ENCODE measurements around the gene FBN1.

The FBN1 gene

GRCh38 chr15:48578965-48579364 lies 66.5 kb downstream of the FBN1 start:
- no peak for DNase-seq

DNA sequence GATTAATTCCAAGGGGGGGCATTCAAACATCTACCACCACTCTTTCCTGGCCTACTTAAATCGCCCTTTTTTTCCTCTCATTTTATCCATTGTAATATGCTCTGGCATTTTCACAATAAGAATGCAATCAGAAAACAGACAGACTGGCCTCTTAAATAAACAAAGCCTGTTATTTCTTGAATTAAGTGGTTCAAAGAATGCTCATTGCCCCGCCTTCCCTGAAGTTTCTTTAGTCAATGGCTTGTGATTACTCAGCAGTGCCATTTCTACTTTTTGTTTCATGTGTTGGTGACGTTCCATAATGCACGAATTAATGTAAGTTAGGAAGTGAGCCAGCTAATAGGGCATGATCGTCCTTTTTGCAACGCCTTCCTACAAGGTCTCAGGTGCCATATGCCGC lies 68.0 kb downstream of the FBN1 start:
- no peak for DNase-seq

GRCh38 chr15:48574187-48574586 lies 71.3 kb downstream of the FBN1 start:
- no peak for DNase-seq

DNA sequence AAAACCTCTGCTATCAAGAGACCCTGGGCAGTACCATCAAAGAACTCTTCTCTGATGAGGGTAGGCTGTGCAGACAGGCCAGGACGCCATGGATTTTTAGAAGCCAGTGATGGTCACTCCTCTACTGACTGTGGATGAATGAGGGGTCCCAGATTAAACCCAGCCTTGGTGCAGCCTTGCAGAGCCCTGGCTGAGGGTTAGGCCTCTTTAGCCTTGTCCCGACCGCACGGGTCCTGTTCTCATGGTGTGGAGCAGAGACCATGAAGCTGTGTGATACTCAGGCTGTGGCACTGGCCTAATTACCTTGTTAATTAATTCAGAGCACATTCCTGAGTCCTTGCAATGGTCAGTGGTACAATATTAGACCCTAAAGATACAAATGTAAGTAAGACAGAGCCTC lies 71.7 kb downstream of the FBN1 start:
- no peak for DNase-seq

DNA sequence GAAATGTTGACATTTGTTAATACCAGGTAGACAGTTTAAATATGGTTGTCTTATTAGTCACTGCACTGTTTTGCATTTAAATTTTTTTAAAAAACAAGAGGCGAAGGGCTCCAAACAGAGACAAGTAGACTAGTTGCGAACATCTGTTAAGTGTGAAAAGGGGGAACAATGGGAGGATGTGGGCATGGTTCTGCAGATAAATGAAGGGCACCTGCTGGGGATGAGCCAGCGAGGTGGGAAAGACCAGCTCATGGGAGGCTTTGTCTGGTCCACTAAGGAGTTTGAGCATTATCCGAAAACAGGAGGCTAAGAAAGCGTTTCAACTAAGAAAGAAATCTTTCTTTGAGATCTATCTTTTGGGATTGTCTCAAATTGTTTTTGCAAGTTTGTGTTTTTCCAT lies 72.7 kb downstream of the FBN1 start:
- DNase-seq, result no peak

- no peak for DNase-seq
Observed at GRCh38 chr15:48571510-48571909, 74.0 kb downstream of the FBN1 start.

DNA sequence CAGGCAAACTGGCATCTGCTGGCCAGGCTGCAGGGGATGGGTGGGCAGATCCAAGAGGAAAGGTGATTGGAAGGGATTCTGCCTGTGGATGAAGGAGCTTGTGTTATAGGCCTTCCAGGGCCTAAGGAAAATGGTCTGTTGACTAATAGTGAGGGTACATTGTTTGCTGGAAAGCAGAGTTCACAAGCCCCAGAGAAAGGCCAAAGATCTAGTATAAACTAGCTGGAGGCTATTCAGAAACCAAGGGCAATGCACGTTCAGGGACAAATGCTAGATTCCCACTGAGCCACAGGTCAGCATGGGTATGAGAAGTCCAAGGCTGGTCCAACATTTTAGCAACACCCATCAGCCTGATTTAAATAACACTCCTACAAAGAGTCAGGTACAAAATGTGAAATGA lies 74.7 kb downstream of the FBN1 start:
- no peak for DNase-seq

GRCh38 chr15:48569591-48570302 lies 75.8 kb downstream of the FBN1 start:
- no peak for DNase-seq

GRCh38 chr15:48566668-48567067 lies 78.8 kb downstream of the FBN1 start:
- DNase-seq, result no peak

DNA sequence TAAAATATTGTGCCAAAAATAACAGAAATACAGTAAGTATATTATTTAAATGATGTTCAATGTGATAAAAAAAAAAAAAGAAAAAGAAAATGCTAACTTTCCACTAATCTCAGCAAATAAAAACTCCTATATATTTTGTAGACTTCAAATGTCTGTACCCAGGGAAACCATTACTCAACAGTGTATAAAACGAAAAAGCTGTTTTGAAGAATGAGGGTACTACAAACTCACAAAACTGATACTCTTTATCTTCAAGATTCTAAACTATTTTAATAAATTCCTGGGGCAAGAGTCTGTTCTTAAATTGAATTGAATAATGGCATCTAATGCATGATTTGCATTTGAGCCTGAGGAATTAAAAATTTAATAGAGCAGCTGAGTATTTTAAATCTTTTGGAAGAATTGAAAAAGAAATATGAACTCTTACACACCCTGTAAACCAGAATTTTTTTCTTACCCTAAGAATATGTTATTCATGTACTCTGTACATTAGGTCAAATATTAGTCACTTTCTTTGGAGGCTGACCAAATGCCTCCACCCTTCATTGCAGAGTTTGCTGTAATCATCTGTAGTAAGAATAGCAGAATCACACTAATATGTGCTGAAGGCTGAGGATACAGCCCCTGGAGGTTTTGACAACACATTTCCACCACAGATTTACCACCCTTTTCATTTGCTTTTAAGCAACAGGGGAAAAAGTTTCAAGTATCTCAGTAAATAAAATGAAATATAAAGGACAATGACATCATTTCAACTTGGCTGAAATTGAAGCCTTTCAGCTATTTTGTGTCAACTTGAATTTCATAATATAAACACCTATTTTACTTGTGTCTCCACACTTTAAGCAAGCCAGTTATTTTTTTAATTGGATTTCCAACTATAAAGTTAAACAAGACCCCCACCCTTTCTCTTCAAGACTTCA lies 79.7 kb downstream of the FBN1 start:
- no peak for DNase-seq

GRCh38 chr15:48564690-48565089 lies 80.8 kb downstream of the FBN1 start:
- no peak for DNase-seq

DNA sequence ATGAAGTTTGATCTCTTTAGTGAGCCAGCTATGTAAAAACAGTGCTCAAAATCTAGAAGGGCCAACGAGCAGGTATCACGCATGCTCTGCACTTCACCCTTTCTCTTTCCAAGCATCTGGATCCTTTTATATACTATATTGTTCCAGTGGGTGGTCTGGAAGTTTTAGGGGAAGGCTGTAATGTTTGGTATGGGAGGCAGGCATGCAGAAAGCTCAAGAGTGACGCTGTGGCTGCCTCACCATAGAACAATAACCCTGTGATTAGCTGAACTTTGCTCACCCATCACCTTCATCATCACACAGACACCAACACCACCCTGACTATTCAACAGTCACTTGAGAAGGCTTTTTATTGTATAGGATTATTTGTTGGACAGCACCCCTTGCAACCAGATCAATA lies 81.6 kb downstream of the FBN1 start:
- DNase-seq, result no peak

DNA sequence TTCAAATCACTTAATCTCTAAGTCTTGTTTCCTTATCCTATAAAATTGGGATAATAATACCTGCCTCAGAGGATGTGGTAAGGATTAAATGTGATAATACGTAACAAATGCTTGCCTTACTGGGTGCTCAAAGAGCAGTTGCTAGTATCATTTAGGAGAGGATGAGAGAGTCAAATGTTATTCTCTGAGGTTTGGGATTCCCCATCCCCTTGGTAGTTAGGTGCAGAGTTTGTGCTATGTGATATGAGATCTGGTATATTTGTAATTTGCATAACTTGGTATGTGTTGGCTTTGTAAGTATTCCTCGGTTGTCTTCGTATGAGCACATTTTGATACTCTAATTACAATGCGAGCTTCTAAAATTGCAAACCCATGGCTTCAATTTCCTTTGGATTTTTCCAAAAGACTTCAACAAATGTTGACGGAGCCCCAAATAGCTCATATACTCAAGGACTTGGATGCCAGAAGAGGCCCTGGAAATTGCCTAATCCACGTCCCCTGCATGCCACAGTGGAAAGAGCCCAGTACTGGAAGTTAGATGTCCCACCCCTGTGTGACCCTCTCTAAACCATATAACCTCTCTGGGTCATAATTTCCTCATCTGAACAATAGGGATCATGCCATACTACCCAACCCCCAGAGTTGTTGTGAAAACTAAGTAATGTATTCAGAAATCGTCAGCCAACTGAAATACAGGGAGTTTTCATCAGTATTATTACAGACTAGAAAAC lies 85.0 kb downstream of the FBN1 start:
- DNase-seq, result no peak

DNA sequence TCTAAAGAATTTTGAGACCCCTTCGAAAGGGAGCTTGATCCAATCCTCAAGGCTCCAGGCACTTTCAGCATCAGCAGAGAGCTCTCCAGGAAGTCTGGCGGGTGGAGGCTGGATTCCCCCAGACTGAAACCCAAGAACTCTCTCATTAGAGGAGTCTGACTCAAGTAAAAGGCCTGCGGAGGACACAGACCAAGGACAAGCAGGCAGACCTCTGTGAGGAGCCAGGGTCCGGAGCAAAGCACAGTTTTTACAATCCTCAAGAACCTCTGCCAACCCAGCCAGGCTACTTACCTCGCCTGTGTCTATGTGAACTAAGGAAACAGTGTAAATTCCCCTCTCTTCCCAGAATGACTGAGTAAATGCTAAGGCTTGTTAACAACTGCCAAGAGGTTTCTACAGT lies 86.2 kb downstream of the FBN1 start:
- DNase-seq, result no peak

DNA sequence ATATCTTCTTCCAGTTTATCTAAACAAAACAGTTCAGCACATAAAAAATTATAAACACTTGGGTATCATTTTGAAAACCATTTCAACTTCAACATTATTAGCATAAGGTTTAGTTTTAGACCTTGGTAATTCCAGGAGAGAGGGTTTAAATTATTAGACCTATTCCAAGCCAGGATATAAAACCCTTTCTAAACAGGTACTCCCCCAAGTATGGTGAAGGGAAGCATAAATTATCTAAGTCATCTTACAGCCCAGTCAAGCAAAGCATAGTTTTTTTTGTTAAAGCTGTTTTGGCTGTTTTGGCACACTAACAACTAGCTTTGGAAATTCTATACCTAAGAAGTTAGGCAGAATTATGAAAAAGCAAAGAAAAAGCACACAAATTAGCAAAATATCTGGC lies 87.3 kb downstream of the FBN1 start:
- DNase-seq, result no peak

GRCh38 chr15:48557335-48557734 lies 88.2 kb downstream of the FBN1 start:
- no peak for DNase-seq

GRCh38 chr15:48556159-48556897 lies 89.2 kb downstream of the FBN1 start:
- DNase-seq, result no peak

DNA sequence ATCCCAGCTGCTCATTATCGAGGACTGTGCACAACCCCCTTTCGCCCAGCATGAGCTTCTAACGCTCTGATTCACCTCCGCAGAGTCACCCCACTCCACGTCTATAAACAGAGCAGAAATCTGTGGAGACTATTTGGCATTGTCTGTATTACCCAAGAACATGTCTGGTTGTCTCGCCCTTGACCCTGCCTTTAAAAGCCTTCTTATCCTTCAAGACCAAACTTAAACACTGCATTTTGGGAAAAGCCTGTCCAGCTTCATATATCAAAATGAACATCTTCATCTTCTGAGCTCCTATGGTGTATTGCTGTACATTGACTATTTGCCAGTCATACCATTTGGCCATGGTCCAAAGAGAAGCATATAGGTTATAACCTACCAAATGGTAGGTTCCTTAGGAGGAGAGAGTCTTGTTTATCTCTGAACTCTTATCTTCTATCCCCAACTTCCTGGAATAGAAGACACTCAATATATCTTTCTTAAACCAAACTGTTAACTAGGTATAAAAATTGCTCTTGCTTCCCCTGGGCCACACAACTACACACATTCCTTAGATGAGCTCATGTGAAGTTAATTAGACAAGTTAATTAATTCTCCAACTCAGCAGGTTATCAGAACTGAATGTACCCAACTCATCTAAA lies 90.1 kb downstream of the FBN1 start:
- DNase-seq, result no peak

DNA sequence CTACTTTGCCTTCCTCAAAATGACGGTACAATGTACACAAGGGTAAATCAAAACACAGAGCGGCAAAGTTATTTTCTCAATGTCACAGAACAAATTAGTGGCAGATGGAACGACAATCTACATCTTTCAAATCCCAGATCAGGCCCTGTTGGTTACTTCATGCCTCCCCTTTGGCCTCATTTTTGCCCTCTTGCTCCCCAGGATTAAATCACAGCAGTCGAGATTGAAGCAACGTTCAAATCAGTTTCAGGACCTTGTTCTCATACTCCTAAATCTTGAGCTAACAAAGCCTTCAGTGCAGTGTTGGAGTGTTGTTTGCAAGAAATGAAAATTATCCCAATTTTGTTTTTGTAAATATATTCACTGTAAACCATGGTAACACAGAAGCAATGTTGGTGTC lies 91.4 kb downstream of the FBN1 start:
- no peak for DNase-seq

DNA sequence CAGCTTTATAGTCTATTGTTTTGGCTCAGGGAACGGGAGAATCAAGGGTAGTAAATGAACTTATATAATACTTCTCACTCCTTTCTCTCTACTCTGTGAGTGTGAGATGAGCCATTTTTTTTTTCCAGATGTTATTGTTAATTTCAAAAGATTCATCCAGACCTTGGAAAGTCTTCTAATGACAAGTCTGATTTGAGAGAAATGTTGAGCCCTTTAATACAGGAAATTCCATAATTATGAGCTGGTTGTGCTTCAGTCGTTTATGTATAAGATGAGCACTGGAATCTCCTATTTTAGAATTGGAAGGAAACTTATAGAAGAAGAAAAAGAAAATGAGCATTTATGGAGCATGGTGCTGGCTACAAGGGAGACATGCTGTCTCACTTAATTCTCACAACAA lies 92.0 kb downstream of the FBN1 start:
- no peak for DNase-seq

DNA sequence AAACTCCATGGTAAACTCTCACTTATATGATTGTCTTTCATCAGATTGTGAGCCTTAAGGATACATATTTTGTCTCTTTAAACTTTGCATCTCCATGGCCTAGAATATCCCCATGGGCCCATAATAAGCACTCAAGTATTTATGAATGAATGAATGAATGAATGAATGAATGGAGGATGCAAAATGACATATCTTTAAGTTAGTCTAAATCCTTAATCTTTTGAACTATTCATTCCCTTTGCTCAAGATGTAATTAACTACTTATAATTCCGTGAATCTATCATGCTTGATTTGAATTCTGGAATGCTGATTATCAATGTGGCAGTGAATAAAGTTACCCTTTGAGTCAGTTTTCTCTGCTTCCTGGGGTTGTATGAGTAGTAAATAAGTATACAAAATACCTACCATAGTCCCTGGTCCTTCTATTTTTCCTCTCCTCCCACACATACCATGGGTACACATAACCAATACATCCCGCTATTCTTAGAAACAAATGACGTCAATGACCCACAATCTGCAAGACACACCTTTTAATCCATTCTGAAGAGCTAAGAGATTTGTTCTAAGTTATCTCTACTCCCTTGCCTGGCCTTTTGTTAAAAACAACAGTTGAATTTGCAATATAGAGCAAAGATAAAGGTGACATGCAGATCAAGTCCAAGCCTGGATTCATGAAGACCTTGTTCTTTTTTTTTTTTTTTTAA lies 94.5 kb downstream of the FBN1 start:
- DNase-seq, result no peak

GRCh38 chr15:48548455-48548854 lies 97.1 kb downstream of the FBN1 start:
- DNase-seq, result no peak
